PC-3 (cell line): ENCODE results near the gene FAM83D.

Source experiments
- EZH2phosphoT487 ChIP-seq: fragments of 300-600 bp; sonication (generic); IDR thresholded peaks from 2 replicates; pipeline ENCODE4 v1.6.1; 2018; ENCODE audit warnings: mild to moderate bottlenecking, antibody characterized with exemption, low read length, borderline replicate concordance
- TF ChIP-seq, protein P1 (sequence below): fragments of 300-600 bp; sonication (generic); conservative IDR thresholded peaks from 2 replicates; pipeline ENCODE4 v1.5.1; 2017; ENCODE audit warnings: antibody characterized with exemption, low read depth, mild to moderate bottlenecking, low read length

DNA sequence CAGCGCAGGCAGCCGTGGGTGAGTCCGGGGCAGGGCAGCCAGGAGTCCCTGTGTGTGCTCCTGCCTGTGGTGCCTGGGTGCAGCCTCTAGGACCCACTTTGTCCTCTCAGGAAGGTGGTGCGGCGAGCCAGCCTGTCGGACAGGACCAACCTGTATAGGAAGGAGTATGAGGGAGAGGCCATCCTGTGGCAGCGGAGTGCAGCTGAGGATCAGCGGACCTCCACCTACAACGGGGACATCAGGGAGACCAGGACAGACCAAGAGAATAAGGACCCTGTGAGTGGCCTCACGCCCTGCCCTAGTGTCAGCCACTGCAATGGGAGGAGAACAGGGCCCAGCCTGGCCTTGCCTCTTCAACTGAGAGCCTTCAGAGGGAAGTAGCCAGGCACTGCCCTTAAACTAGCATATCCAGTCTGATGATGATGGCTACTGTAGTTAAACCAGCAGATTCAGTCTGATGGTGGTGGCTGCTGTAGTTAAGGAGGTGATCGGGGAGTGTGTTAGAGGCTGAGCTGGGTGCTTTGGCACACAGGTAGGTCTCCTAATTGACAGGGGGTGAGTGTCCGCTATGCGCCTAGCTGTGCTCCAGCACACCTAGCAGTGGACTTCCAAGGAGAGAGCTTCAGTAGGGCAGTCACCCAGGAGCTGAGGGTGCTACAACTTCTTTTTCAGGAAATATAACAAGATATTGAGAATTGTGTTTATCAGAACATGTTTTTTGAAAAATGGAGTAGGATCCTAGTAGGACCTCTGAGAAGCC lies 18.1 kb upstream of the FAM83D start:
- TF ChIP-seq, protein P1, sequence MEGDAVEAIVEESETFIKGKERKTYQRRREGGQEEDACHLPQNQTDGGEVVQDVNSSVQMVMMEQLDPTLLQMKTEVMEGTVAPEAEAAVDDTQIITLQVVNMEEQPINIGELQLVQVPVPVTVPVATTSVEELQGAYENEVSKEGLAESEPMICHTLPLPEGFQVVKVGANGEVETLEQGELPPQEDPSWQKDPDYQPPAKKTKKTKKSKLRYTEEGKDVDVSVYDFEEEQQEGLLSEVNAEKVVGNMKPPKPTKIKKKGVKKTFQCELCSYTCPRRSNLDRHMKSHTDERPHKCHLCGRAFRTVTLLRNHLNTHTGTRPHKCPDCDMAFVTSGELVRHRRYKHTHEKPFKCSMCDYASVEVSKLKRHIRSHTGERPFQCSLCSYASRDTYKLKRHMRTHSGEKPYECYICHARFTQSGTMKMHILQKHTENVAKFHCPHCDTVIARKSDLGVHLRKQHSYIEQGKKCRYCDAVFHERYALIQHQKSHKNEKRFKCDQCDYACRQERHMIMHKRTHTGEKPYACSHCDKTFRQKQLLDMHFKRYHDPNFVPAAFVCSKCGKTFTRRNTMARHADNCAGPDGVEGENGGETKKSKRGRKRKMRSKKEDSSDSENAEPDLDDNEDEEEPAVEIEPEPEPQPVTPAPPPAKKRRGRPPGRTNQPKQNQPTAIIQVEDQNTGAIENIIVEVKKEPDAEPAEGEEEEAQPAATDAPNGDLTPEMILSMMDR, result no peak
- no peak for TF ChIP-seq EZH2phosphoT487
